ENCODE data around the gene SH3BGRL3. TPM values are rescaled to one million over a fixed set of nuclear protein-coding genes. Genes with fewer than 3 reads are reported as not detected.

The SH3BGRL3 gene
- total and polyA plus RNA-seq, 2 of the 13 experiments (the other 11 are each of a cell fraction or from before 2014, with no cell fraction given) = 11.4 to 12.2 TPM

DNA sequence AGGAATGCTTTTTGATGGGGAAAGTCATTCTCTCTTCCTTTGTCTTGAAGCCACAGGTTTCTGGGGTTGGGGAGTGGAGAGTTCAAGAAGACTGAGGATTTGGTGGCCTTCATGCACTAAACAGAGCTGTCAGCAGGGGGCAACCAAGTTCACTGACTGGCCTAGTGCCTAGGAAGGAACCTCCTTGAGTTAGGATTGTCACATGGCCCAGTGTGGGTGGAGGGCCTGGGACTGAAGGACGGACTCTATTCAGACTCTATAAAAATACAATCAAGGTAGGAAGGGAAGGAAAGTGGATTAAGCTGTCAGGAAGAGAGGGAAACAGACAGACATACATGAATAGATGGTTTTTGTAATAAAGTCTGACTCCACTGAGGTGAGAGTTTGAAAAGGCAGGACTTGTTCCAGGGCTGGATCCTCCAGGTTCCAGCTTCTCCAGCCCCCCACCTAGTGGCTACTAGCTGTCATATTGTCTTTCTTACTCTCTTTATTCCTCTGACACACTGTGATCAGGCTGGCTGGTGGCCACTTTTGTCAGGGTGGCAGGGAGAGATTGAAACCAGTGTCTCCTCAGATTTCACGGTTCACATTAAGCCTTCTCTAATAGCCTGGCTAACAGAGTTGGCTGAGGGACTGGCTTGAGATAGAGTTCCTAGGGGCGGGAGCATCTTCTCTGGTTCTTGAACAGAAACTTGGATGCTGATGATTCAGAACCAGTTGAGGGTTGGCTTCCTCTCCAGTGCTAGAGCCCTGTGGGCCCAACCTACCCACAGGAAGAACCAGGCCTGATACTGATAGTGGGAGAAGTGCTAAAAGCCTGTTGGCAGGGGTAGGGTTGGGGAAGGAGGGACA lies 4.1 kb upstream of the SH3BGRL3 start:
- H3K36me3 ChIP-seq (replicated peaks in 1 of 2; ENCODE audit: control insufficient read depth in 1 of 2, insufficient read depth in 2 of 2, low read length in 2 of 2) = peaks cover 22 to 60% of the 10 kb centered on the region in 2 experiments
- H3K27me3 ChIP-seq (ENCODE audit: control insufficient read depth in 1 of 2, insufficient read depth in 2 of 2, low read length in 2 of 2) = no peaks in the 10 kb centered on the region
- DNase-seq (ENCODE audit: low spot score) = peak; percentile 59
- FAIRE-seq = peak; percentile 86
- no peak overlapping the region for H2AFZ ChIP-seq (ENCODE audit: low read length)
- no peaks in the 10 kb centered on the region for H3K9me3 ChIP-seq (ENCODE audit: low read length)
- no peak overlapping the region for H3K4me3 ChIP-seq (replicated peaks in 1 of 3; ENCODE audit: insufficient read depth in 1 of 3, low read depth in 2 of 3, low read length in 3 of 3)
- POLR2A ChIA-PET = no interaction called here
- H3K4me2 ChIP-seq (ENCODE audit: low read depth, low read length) = no peak overlapping the region
- peak; percentile 29; the same call in 2 of the 3 replicates for ATAC-seq
- intact Hi-C loops (cut with micrococcal nuclease; ENCODE audit: unreplicated experiment) (loop anchor here (1.0 to 2.0 kb wide), 2 partner anchors 45 to 115 kb away; no protein-coding TSS in a partner anchor), in situ Hi-C loops (cut with HindIII; ENCODE audit: extremely low pct_ligation_motif_present, low pct_unique_long_range_greater_than_20kb) (no loop called here)
- no peak overlapping the region for H3K9ac ChIP-seq (ENCODE audit: insufficient read depth, low read depth, low read length)
- CTCF ChIA-PET (ENCODE audit: low intra/inter-chr PET ratio, low total read pairs) = interaction anchor here (1.3 to 2.4 kb wide), 5 partner anchors 46 to 141 kb away, joined by 3 to 18 read pairs (median 10); no protein-coding TSS in a partner anchor
- no TSS peak for BruUV-seq (replicated peaks)
- H3K79me2 ChIP-seq (ENCODE audit: insufficient read depth, low read length) = no peaks in the 10 kb centered on the region
- H3K4me1 ChIP-seq (ENCODE audit: insufficient read depth, low read length) = peaks cover 34% of the 10 kb centered on the region
- peak overlapping the region; percentile 11 for H3K27ac ChIP-seq (ENCODE audit: extremely low read length, insufficient read depth, low read length)
- H4K20me1 ChIP-seq (ENCODE audit: insufficient read depth, low read length) = no peaks in the 10 kb centered on the region
- WGBS (ENCODE audit: low lambda C conversion rate) = 95% methylated on average over 3 of the region's 3 CpGs
- TF ChIP-seq SOX5 (CRISPR knock-in tag; IDR thresholded peaks at IDR 0.05; ENCODE audit: borderline replicate concordance) (0 out of 2 replicates have a peak, but pooled peaks have one; percentile 17), RXRB (CRISPR knock-in tag; IDR thresholded peaks at IDR 0.05; ENCODE audit: borderline replicate concordance) (no peak), ZFY (CRISPR knock-in tag; IDR thresholded peaks at IDR 0.05) (0 out of 2 replicates have a peak, but pooled peaks have one; percentile 28), HNRNPK (IDR thresholded peaks at IDR 0.05; ENCODE audit: low read depth, low read length, poor library complexity, severe bottlenecking) (no peak), ZFX (CRISPR knock-in tag; IDR thresholded peaks at IDR 0.05; ENCODE audit: low read depth) (peak; percentile 40; the same call in 1 of the 2 replicates), KLF16 (CRISPR knock-in tag; IDR thresholded peaks at IDR 0.05) (0 out of 4 replicates have a peak, but pooled peaks of 1 of the 2 experiments have one; percentile 22), RAD21 (CRISPR knock-in tag; IDR thresholded peaks at IDR 0.05) (peak; percentile 52; the same call in 1 of the 2 replicates), MXD4 (CRISPR knock-in tag; IDR thresholded peaks at IDR 0.05) (0 out of 2 replicates have a peak, but pooled peaks have one; percentile 15), ZNF772 (CRISPR knock-in tag; IDR thresholded peaks at IDR 0.05) (0 out of 2 replicates have a peak, but pooled peaks have one; percentile 31), ZNF569 (CRISPR knock-in tag; IDR thresholded peaks at IDR 0.05; ENCODE audit: borderline replicate concordance) (no peak), SMC3 (IDR thresholded peaks at IDR 0.05; ENCODE audit: low read length) (peak; percentile 76), STAG1 (CRISPR knock-in tag; IDR thresholded peaks at IDR 0.05) (peak; percentile 77), SAP130 (CRISPR knock-in tag; IDR thresholded peaks at IDR 0.05; ENCODE audit: low read depth) (peak; percentile 40), ELF3 (CRISPR knock-in tag; IDR thresholded peaks at IDR 0.05) (0 out of 2 replicates have a peak, but pooled peaks have one; percentile 29)
- TF ChIP-seq, protein P1, sequence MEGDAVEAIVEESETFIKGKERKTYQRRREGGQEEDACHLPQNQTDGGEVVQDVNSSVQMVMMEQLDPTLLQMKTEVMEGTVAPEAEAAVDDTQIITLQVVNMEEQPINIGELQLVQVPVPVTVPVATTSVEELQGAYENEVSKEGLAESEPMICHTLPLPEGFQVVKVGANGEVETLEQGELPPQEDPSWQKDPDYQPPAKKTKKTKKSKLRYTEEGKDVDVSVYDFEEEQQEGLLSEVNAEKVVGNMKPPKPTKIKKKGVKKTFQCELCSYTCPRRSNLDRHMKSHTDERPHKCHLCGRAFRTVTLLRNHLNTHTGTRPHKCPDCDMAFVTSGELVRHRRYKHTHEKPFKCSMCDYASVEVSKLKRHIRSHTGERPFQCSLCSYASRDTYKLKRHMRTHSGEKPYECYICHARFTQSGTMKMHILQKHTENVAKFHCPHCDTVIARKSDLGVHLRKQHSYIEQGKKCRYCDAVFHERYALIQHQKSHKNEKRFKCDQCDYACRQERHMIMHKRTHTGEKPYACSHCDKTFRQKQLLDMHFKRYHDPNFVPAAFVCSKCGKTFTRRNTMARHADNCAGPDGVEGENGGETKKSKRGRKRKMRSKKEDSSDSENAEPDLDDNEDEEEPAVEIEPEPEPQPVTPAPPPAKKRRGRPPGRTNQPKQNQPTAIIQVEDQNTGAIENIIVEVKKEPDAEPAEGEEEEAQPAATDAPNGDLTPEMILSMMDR (CRISPR knock-in tag; IDR thresholded peaks at IDR 0.05) = peak; percentile 89
- TF ChIP-seq, protein P2, sequence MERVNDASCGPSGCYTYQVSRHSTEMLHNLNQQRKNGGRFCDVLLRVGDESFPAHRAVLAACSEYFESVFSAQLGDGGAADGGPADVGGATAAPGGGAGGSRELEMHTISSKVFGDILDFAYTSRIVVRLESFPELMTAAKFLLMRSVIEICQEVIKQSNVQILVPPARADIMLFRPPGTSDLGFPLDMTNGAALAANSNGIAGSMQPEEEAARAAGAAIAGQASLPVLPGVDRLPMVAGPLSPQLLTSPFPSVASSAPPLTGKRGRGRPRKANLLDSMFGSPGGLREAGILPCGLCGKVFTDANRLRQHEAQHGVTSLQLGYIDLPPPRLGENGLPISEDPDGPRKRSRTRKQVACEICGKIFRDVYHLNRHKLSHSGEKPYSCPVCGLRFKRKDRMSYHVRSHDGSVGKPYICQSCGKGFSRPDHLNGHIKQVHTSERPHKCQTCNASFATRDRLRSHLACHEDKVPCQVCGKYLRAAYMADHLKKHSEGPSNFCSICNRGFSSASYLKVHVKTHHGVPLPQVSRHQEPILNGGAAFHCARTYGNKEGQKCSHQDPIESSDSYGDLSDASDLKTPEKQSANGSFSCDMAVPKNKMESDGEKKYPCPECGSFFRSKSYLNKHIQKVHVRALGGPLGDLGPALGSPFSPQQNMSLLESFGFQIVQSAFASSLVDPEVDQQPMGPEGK (CRISPR knock-in tag; IDR thresholded peaks at IDR 0.05) = 0 out of 2 replicates have a peak, but pooled peaks have one; percentile 22
- TF ChIP-seq, protein P3, sequence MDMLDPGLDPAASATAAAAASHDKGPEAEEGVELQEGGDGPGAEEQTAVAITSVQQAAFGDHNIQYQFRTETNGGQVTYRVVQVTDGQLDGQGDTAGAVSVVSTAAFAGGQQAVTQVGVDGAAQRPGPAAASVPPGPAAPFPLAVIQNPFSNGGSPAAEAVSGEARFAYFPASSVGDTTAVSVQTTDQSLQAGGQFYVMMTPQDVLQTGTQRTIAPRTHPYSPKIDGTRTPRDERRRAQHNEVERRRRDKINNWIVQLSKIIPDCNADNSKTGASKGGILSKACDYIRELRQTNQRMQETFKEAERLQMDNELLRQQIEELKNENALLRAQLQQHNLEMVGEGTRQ (IDR thresholded peaks at IDR 0.05; ENCODE audit: low read depth, low read length) = peak; percentile 37; the same call in 1 of the 2 replicates
- TF ChIP-seq, protein P3 (CRISPR knock-in tag; IDR thresholded peaks at IDR 0.05; ENCODE audit: borderline replicate concordance) = peak; percentile 73; the same call in 1 of the 2 replicates
